NOMO-1 treated with dmso at 0.1 percent for 144 hours (cell line): ENCODE measurements around the gene NUP133.
"Not testable (repeated sequence)": the region's sequence is repeated elsewhere in the genome, so short reads cannot be mapped to it uniquely, and the experiment has no call there.

Source experiments
- DNase-seq: peaks from one replicate; lab custom pipeline; 2025; ENCODE audit not compliant: unreplicated experiment; lab: John Stamatoyannopoulos, UW

Gene NUP133

DNA sequence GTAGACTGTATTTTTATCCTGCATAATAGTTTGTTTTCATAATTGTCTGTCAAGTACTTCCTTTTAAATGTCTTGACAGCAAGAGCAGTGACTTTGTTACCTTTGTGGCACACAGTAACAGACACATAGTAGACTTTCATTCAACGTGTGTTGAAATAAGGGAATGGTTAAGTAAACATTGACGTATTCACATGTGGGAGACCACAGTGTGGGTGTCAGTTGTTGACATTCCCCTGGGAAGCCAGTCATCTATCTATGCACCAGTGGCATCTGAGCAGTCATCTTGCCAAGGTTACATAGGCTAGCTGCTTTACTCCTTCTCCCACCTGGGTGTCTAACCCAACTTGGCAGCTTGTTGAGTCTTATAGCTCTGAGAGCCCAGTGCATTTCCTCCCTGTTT, 1.4 kb upstream of the NUP133 start:
- DNase-seq = no peak

DNA sequence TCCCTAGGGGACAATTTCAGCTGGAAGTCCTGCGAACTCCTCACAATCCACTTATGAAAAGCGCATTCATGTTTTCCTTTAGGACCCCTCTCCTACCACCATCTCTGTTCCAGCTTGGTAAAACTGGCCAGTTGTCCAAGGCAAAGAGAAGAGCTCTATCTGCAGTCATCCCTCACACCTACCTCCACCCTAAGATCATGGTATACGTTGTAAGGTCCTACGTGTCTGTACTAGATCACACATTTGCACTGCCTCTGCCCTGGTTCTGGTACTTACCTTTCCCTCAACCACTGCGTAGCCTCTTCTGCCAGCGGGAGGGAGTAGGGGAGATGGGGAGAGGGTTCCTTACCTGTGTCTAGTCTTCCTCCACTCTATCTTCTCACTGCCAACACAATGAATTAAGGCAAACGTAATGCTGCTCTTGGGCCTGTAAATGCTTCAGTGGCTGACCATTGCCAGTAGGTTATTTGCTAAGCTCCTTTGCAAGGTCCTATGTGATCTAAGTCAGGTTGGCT, 739 bp upstream of the NUP133 start:
- DNase-seq = no peak

DNA sequence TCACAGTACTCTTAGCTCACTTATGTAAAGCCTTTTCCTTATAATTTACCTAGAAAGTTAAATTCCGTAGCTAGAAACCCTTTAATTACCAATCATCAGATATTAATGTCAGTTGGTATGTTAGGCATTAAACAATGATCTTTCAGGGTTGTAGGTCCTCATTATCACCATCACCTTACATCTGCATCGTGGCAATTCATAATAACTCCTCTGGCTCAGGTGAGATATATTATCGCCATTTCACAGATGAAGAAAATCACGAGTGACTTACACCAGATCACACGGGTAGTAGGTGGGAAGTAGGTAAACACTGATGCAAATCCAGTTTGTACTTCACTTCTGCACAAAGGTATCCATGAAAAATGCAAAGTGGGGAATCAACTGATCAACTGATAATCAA, 639 bp downstream of the NUP133 start:
- DNase-seq = no peak

GRCh38 chr1:229506633-229507032, 1.5 kb downstream of the NUP133 start:
- no peak for DNase-seq

GRCh38 chr1:229495782-229496181, 12.4 kb downstream of the NUP133 start:
- no peak for DNase-seq

DNA sequence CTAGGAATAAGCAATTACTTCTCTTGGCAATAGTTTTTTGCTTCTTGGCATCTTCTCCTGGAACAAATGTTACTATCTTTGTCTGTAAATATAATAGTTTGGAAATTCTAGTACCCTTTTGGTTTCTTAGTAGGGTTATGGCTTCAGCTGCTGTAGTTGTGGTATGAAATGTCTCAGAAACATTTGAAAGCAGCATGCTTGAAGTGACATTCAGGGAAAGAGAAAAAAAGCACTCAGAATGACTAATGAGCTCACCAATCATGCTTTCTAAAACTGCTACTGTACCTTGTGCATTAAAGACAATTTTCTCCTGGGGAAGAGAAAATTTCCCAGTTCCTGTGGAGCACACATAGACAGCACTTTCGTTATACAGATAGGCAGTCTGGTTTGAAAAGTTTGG, 21.0 kb downstream of the NUP133 start:
- DNase-seq = no peak

- no peak for DNase-seq
Observed at GRCh38 chr1:229485318-229485717, 22.8 kb downstream of the NUP133 start.

DNA sequence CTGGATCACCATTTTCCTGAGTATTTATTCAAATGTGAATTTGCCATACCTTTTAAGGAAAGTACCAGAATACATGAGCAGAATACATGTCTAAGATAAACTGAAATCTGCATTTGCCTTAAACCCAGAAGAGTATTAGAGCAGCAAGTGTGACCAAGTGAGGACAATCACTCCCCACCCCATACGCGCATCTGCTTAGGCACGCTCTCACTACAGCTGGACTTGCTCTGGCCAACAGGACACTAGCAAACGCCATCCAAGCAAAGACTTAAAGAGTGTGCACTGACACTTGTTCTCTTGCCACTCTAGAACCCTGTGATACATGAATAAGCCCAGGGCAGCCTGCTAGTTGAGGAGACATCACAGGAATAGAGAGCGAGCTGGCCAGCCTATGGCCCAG, 25.6 kb downstream of the NUP133 start:
- DNase-seq = no peak

DNA sequence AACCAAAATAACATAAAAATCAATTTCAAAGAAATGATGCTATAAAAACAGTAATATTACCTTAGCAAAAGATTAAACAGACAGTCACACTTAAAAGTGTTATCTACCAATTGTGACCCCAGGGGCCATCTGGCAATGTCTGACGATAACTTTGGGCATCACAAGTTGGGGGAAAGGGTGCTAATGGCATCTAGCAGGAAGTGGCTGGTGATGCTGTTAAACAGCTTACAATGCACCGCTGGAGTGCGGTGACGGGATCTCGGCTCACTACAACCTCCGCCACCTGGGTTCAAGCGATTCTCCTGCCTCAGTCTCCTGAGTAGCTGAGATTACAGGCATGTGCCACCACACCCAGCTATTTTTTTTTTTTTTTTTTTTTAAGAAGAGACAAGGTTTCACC, 27.6 kb downstream of the NUP133 start:
- no peak for DNase-seq

DNA sequence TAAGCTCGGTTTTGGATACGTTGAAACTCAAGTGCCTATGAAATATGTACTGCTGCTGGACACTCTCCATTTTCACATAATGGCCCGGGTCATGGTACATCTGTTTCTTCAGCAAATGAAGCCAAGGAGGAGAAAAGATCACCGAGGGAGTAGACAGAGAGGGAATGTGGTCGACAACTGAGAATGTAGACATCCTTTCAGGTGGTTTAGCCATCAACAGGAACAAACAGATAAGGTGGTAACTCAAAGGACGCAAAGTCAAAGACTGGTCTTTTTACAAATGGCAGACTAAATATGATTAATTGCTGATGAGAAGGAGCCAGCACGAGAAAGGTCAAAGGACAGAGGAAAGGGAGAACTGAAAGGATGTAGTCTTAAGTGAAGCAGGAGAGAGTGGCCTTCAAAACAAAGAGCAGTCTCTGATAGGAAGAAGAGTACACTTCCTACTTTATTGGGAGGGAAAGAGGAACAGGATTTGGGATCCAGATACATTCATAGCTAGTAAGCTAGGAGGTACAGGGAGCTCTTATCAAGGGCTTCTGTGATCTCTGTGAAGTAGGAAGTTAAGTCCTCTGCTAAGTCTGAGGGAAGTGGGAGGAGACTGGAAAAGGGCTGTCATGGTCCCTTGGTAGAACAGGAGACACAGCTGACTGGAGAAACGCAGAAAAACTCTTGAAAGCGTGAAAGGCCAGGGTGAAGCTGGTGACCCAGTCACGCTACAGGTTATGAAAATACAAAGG, 28.3 kb downstream of the NUP133 start:
- DNase-seq = no peak

GRCh38 chr1:229478852-229479251, 29.3 kb downstream of the NUP133 start:
- DNase-seq = no peak

DNA sequence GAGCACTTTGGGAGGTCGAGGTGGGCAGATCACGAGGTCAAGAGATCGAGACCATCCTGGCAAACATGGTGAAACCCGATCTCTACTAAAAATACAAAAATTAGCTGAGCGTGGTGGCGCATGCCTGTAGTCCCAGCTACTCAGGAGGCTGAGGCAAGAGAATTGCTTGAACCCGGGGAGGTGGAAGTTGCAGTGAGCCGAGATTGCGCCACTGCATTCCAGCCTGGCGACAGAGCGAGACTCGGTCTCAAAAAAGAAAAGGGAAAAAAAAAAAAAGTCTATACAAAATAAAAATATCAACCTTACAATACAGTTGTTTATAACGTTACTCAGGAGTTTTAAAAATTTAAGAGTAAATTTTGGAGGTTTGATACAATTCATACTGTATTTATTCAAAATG, 32.3 kb downstream of the NUP133 start:
- DNase-seq = not testable (repeated sequence)

- DNase-seq = no peak
Observed at GRCh38 chr1:229474509-229474908, 33.6 kb downstream of the NUP133 start.

- no peak for DNase-seq
Observed at GRCh38 chr1:229471175-229471574, 37.0 kb downstream of the NUP133 start.

- no peak for DNase-seq
Observed at GRCh38 chr1:229470406-229471043, 37.6 kb downstream of the NUP133 start.

- no peak for DNase-seq
Observed at GRCh38 chr1:229466887-229467286, 41.3 kb downstream of the NUP133 start.

- DNase-seq = no peak
Observed at GRCh38 chr1:229464672-229465071, 43.5 kb downstream of the NUP133 start.

DNA sequence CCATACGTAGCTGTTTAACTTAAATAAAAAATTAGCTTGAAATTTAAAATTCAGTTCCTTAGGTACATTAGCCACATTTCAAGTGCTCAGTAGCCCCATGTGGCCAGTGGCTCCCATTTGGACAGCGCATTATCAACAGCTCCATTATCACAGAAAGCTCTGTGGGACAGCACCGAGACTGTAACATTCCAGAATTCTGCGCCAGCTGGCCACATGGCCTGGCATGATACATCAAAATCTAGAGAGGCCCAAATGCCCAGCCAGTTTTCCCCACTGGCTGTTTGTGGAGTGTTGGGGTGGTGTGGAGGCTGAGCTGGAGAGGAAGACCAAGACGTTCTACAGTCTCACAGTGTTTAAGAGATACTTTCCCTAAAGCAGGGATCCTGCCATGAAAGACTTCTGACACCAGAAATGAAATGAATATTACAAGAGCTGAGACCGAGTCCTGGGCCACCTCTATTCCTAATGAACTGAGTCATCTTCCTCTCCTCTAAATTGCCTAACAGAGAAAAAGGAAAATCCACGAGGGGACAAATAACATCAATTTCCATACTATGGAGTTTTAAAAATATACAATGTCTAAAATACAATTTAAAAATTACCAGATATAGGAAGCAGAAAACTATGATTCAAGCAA, 47.0 kb downstream of the NUP133 start:
- no peak for DNase-seq

DNA sequence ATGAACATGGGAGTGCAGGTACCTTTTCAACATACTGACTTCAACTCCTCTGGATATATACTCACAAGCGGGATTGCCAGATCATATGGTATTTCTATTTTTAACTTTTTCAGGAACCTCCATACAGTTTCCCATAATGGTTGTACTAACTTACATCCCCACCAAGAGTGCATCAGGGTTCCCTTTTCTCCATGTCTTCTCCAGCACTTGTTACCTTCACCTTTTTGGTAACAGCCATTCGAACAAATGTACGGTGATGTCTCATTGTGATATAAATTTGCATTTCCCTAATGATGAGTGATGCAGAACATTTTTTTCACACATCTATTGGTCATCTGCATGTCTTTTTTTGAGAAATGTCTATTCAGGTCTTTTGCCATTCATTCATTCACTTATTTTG, 48.3 kb downstream of the NUP133 start:
- no peak for DNase-seq

DNA sequence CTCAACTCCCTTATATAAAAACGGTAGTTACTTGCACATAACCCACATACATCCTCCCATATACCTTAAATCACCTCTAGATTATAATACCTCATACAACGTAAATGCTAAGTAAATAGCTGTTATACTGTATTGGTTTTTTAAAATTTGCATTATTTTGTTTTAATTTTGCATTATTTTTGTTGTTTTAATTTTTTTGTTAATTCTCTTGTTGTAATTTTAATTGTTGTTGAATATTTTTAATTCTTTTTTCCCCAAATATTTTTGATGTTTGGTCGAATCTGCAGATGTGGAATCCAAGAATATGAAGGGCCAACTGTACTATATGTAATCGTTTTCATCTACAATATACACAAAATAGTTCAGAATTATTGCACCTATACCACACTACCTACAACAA, 50.7 kb downstream of the NUP133 start:
- no peak for DNase-seq

- no peak for DNase-seq
Observed at GRCh38 chr1:229456016-229456415, 52.1 kb downstream of the NUP133 start.

DNA sequence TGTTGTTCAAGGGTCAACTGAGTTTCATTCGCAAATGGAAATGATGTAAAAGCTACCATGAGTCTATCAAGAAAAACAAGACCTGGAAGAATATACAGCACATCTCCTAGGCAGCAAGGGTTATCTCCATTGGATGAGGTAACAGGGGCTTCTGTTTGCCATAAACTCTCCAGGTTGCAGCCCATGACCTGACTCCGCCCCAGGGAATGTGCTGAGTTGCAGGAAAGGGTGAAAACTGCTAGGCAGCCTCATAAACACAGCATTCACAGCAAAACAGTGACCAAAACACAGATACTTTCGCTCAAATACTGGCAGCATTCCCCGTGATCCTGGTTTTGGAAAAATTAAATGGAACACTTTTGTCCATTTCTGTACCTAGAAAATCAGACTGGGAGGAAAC, 54.1 kb downstream of the NUP133 start:
- no peak for DNase-seq
